NB4 (cell line): ENCODE data around the gene ZYX.

ENCODE experiments used
- DNase-seq: peaks from one replicate; pipeline ENCODE4 v3.0.0; 2010; ENCODE audit warnings: low read depth
- H3K4me3 ChIP-seq: one replicate; pipeline ENCODE4 v1.5.1; 2011; ENCODE audit warnings: mild to moderate bottlenecking, low read depth, low read length, moderate library complexity
- CTCF ChIP-seq: IDR thresholded peaks from one replicate; pipeline ENCODE4 v1.5.1; 2012; ENCODE audit warnings: low read depth, low read length
- MAX ChIP-seq: IDR thresholded peaks from 2 replicates; pipeline ENCODE4 v1.6.1; 2011; ENCODE audit warnings: low read depth, low read length
- MYC ChIP-seq: IDR thresholded peaks from 2 replicates; pipeline ENCODE4 v1.6.1; 2011; ENCODE audit warnings: low read depth, low read length
- POLR2A ChIP-seq: IDR thresholded peaks from 2 replicates; pipeline ENCODE4 v1.6.1; 2011; ENCODE audit warnings: mild to moderate bottlenecking; ENCODE audit not compliant: insufficient read length; ENCODE audit errors: extremely low read depth

The ZYX gene

DNA sequence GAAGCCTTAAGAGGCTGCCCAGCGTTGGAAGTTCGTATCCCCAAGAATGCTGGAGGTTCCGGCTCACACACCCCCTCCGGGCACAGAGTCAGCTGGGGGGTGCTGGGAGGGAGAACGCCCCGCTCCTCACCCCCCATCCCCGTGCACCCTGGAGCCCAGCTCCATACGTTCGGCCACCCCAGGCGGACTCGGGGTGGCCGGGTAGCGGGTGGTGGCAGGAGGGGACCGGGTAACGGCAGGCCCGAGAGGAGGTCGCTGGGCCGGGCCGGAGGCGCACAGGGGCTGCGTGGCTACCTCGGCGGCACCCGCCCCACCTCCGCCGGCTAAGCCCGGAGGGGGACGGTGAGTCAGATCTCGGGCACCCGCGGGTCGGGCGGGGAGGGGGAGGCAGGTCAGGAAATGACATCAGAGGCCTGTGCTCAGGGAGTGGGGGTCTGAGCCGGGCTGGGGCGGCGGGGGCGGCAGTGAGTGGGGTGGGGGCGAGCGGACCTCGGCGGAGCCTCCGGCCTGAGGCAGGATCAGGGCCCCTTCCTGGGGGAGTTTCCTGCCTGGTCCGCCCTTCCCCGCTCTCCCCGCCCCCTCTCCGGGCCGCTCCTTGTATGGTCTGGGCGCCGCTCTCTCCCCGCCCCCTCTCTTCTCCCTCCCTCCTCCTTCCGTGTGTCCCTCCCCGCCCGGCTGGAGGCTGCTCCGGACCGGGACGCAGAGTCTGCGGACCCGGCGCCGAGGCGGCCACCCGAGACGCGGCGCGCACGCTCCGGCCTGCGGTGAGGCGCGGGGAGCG lies at the start of gene ZYX:
ZYX (plus strand) TSS at position 700 of the 781 bp plus-strand sequence. CDS start 227 bp downstream, outside the sequence.
- H3K4me3 ChIP-seq = peak within 1 kb of the TSS; percentile 92
- TF ChIP-seq CTCF (no peak), POLR2A (peak; percentile 79), MYC (peak; percentile 55), MAX (peak; percentile 29; the same call in 1 of the 2 replicates)
- DNase-seq = peak; percentile 99

DNA sequence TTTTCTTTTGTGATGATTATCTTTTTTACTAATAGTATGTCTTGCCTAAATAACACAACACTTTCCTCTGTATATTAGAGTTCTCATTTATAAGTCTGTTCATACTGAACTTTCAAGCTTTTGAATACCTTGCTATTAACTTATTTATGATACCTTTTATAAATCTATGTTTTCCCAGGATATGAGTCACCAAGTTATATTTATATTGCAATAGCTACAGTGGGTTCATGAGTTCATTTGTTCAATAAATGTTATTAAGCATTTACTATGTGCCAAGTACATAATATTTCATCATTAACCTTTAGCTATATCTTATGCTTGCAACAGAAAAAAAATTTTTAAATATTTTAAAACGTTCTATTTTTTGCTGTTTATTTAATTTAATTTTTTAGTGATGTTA lies 46.9 kb upstream of the ZYX start:
- TF ChIP-seq POLR2A = no peak
- TF ChIP-seq MYC = no peak
- TF ChIP-seq CTCF = no peak
- TF ChIP-seq MAX = no peak
- DNase-seq = no peak
- no peak overlapping the region for H3K4me3 ChIP-seq

- TF ChIP-seq CTCF = no peak
- no peak for TF ChIP-seq MAX
- TF ChIP-seq MYC = no peak
- TF ChIP-seq POLR2A = no peak
- H3K4me3 ChIP-seq = no peak overlapping the region
- no peak for DNase-seq
Measured at GRCh38 chr7:143337216-143337615, 43.9 kb upstream of the ZYX start.

- H3K4me3 ChIP-seq = no peak overlapping the region
- TF ChIP-seq MYC = no peak
- TF ChIP-seq MAX = no peak
- TF ChIP-seq POLR2A = no peak
- no peak for TF ChIP-seq CTCF
- no peak for DNase-seq
Measured at GRCh38 chr7:143341842-143342241, 39.3 kb upstream of the ZYX start.

DNA sequence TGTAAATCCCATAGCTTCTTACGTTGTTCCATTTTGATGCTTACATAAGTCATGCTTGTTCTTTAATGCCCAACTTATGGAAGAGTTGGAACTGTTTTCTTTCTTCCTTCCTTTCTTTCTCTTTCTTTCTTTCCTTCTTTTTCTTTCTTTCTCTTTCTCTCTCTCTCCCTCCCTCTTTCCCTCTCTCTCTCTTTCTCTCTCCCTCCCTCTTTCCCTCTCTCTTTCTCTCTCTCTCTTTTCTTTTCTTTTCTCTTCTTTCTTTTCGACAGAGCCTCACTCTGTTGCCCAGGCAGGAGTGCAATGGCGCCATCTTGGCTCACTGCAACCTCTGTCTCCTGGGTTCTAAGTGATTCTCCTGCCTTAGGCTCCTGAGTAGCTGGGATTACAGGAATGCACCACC lies 37.5 kb upstream of the ZYX start:
- no peak for TF ChIP-seq MAX
- no peak for TF ChIP-seq CTCF
- no peak for TF ChIP-seq POLR2A
- no peak for TF ChIP-seq MYC
- no peak overlapping the region for H3K4me3 ChIP-seq
- DNase-seq = no peak
